HuH-7 (cell line): ENCODE data around the gene ANKRD13C.

Experiments used
- DNase-seq: peaks from one replicate; pipeline ENCODE4 v3.0.0; 2011; ENCODE audit warnings: low spot score

The ANKRD13C gene

DNA sequence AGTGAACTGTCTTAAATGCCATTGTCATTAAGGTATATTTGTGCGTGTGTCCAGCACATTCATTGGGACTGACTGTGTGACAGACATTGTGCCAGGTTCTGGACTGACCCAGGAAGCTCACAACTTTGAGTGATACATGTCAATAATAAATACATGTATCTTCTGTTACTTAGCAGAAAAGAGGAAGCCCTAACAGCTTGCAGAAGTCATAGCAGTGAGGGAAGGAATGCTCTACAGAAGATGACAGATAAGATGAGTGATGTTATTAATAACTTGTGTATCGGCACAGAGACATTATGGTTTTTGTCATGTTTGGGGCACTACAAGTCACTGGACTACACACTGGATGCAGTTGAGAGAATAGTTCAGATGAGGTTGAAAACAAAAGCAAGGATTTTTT lies 134.5 kb downstream of the ANKRD13C start:
- DNase-seq: no peak

DNA sequence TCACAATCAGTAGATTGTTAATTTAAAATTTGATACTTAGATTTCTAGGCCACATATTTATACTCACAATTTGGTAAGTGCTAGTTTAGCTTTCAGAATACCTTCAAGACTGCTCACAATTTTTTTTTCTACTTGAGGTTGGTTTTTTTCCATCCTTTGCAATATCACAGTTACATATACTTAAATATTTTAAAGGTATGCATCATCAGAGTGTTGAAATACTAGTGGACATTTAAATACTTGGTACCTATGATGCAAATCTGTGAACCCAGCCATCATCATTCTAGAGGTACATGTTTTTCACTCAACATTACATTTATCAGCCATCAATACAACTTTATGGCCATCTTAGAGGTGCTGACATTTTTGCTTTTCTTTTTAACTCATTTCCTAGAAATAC lies 143.0 kb downstream of the ANKRD13C start:
- no peak for DNase-seq

DNA sequence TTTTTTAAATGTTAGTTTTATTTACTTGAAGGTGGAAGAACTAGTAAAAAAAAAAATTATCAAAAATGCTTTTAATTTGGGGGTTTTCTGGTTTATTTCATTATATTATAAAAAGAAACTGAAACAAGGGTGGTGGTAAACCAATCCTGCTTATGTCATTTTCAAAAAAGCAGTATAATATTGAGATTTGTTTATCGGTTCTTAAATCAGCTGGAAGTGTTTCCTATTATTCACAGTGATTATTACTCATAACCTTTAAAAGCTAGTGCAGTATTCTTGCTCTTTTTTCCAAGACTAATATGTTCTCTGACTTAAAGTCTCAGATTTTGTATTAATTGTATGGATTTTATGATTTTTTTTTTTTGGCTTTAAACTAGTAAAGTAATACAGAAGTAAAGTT lies 143.7 kb downstream of the ANKRD13C start:
- no peak for DNase-seq
